GM18511 (cell line): Measurements from ENCODE around the gene APOM.

Experiments used
- ATAC-seq: cut with Tn5 transposase; IDR thresholded peaks from one replicate; pipeline ENCODE4 v1.9.1; 2021; ENCODE audit warnings: mild to moderate bottlenecking, moderate library complexity; ENCODE audit not compliant: unreplicated experiment

APOM gene

GRCh38 chr6:31654574-31655348, 933 bp upstream of the APOM start:
- no peak for ATAC-seq

DNA sequence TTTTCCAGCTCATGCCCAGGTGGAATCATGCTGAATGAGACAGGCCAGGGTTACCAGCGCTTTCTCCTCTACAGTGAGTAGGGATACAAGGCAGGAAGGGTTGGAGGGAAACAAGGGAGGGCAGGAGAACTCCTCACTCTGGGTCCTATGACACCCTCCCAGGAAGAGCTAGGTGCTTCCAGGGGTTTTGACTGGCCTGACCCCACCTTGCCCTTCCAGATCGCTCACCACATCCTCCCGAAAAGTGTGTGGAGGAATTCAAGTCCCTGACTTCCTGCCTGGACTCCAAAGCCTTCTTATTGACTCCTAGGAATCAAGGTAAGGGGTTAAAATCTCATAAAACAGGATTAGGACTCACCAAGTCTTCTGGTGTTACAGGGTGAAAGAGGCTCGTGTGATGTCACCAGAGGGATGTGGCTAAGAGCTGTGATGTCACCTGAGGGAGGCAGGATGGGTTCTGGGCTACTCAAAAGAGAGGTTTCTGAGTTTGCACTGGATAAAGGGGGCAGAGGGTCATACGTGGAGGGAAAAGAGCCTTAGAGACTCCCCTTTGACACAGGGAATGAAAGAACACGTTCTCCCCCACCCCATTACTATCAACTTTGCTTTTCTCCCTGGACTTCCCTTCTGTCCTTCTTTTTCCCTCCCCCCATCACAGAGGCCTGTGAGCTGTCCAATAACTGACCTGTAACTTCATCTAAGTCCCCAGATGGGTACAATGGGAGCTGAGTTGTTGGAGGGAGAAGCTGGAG, 1.9 kb downstream of the APOM start:
- ATAC-seq: no peak

- ATAC-seq: no peak
These were observed 2.5 kb downstream of the APOM start for GRCh38 chr6:31658158-31658688.

- no peak for ATAC-seq
These were observed 3.4 kb downstream of the APOM start for GRCh38 chr6:31658983-31659648.

GRCh38 chr6:31659649-31660380, 4.1 kb downstream of the APOM start:
- peak; percentile 22 for ATAC-seq

GRCh38 chr6:31660381-31661261, 4.9 kb downstream of the APOM start, which contains the start of gene C6orf47:
Gene C6orf47, minus strand, starts transcription at chr6:31660778. Its CDS starts 831 bp downstream, at chr6:31659947.
- peak; percentile 57 for ATAC-seq

- ATAC-seq: no peak
These were observed 5.8 kb downstream of the APOM start for GRCh38 chr6:31661262-31662123.

DNA sequence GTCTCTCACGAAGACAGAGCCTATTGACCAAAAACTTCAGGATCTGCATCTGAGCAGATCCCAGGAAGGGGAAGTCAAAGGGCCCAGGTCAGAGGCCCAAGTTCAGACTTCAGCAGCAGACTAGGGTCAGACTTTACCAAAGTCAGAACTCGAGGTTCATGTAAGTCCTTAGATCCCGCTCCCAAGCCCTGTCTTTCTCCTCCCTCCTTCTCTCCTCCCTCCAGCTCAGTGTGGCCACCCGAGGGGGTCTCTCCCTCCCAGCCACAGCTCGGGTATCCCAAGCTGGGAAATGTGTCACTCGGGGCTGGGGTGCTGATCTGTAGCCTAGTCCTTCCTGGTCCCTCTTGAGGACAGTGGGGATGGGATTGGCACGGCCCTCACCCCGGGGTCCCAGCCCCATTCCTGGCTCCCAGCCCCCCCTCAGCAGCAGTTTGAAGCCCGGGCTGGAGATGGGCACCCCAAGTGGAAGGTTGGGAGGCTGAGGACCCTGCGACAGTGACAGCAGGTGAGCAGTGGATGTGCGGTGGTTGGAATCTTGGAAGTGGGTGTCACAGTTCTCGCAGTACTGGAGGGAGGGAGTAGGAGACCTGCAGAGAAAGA, 6.5 kb downstream of the APOM start:
- no peak for ATAC-seq

DNA sequence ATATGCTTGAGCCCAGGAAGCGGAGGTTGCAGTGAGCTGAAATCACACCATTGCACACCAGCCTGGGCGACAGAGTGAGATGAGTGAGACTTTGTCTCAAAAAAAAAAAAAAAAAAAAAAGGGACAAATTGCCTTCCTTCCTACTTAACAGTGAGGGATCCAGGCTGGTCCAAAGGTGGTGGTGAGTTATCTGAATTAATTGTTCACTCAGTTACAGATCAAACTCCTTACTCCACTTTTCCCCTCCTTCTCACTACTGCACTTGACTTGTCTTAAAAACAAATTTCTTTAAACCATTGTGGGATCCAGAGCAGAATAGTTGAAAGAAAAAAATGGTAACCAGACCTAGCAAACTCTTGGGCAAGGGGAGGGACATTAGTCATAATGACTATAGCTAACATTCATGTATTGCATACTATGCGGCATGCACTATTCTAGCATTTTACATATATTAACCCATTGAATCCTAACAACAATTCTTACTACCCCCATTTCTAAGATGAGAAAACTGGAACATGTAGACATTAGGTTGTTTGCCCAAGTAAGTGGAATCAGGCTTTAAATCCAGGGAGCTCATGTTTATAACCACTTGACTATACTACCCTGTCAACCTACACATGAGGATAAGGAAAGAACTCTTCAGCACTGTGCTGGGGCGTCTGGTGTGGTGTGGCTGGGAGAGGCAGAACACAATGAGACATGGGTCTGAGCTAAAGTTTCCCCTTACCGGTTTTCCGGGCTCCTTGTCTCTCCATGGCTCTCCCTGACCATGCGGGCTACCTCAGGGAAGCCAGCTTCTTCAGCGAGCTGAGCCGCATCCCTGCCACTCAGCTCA, 7.6 kb downstream of the APOM start:
- no peak for ATAC-seq

- ATAC-seq: no peak
These were observed 8.5 kb downstream of the APOM start for GRCh38 chr6:31663961-31664789.

DNA sequence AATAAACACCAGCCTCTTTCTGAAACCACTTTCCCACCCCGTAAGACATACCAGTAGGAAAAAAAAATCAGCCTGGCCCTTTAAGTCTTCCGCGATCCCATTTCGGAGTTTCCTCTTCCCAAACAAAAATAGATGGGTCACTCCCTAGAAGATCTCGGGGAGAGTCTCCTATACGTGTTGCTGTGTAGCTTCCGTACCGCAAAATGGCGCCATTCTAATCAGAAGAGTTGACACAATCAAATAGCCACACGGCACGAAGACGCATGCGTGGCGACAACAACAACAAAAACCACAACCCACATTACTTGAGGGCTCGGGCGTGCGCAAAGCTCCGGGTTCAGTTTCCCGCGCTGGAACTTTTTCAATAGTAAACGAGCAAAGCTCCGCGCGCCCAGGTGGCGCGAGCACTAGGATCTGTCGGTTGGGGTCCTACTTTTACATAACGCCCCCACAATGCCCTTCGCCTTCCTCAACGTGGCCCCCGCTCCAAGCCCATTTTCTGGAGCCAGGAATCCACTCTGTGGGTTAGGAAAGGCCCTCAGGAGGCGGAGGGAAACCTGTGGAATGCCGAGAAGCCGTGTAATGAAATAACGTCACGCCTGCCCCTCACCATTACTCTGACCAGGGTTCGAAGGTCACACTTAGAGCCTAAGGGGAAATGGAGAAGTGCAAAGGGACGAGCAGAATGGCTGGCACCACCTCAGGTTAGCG, 9.3 kb downstream of the APOM start, which contains the start of gene GPANK1:
Gene GPANK1, minus strand, starts transcription at position 208 of the 711 bp plus-strand sequence. CDS start 519 bp downstream, outside the sequence.
- ATAC-seq: peak; percentile 35

DNA sequence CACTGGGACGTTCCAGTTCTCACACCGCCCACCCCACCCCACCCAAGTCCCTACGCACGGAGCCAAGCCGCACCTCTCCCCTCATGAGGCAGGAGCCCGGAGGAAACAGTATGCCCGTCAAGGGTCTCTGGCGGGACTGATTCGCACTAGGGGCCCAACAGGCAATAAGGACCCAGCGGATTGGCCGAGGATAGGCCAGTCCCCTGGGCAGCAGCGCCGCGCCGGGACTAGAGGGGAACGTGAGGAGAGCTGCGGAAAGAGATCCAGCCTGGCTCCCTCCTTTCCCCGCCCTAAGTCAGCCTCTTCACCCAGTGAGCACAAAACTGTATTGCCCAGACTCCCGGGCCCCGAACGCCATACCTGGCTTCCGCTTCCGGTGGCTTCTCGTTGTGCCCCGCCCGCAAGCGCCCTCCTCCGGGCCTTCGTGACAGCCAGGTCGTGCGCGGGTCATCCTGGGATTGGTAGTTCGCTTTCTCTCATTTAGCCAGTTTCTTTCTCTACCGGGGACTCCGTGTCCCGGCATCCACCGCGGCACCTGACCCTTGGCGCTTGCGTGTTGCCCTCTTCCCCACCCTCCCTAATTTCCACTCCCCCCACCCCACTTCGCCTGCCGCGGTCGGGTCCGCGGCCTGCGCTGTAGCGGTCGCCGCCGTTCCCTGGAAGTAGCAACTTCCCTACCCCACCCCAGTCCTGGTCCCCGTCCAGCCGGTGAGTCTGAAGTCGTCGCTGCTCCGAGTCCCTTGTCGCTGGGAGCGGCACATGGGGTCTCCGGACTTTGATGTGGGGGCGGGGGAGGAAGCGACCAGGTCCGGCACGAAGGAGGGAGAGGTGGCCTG, 10.0 kb downstream of the APOM start, which contains the start of gene CSNK2B:
Gene CSNK2B, plus strand, starts transcription at position 580 of the 836 bp plus-strand sequence. CDS start 752 bp downstream, outside the sequence.
- ATAC-seq: peak; percentile 82

GRCh38 chr6:31666337-31666965, 10.8 kb downstream of the APOM start:
- no peak for ATAC-seq

DNA sequence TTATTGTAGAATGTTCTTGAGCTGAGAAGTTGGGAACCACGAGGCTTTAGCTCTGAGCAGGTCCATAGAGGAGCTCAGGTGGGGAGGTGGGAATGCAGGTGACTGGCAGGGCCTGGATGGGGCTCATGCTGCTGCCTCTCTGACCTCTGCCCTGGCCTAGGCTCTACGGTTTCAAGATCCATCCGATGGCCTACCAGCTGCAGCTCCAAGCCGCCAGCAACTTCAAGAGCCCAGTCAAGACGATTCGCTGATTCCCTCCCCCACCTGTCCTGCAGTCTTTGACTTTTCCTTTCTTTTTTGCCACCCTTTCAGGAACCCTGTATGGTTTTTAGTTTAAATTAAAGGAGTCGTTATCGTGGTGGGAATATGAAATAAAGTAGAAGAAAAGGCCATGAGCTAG, 14.0 kb downstream of the APOM start, which contains the start of gene LY6G5B:
Gene LY6G5B, plus strand, starts transcription at position 301 of the 400 bp plus-strand sequence. CDS start 975 bp downstream, outside the sequence.
- no peak for ATAC-seq
